ENCODE data around the gene GADL1.

GADL1 gene

DNA sequence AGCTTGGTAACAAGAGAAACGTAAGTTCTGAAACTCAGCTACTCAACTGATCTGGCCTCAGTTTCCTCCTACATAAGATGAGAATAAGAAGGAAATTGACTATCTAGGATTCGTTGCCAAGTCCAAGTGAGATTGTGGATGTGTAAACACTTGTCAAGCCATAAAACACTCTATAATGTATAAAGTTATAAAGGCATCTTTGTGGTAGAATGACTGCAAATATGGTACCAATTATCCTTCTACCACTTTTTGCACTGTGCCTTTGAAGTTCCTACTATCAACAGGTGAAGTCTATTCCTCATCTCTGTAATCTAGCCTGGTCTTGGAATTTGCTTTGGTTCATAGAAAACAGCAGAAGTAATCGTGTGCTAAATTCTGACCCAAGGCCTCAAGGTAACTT is 138.2 kb downstream of the GADL1 start:
- Histone ChIP-seq H3K27me3 (ENCODE audit: low read depth) (no peaks in the 10 kb centered on the region), H3K4me3 (no peak overlapping the region), H3K9me3 (no peaks in the 10 kb centered on the region; the same call in 1 of the 2 replicates), H3K36me3 (replicated peaks) (no peaks in the 10 kb centered on the region), H3K4me1 (peaks cover 3% of the 10 kb centered on the region)
- DNase-seq (ENCODE audit: low spot score in 2 of 2), result no peak
- in situ Hi-C loops (cut with MboI; ENCODE audit: low sequenced_read_pairs), result no loop called here

DNA sequence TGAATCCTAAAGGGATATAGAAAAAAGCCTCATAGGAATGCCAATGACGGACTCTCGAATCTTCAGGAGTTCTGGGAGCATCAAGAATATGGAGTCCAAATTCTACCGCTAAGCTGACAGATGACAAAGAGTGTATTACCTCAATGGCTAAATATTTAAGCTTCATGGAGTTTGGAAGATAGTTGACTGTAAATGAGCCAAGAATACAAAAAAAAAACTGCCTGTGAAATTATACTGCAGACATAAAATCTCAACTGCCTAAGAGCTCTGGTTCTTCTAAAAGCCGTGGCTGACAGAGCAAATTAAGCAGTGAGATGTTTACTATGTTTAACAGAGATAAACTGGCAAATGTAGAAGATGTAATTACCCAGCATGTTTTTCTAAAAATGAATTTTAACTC is 140.0 kb downstream of the GADL1 start:
- in situ Hi-C loops (cut with MboI; ENCODE audit: low sequenced_read_pairs), result no loop called here
- Histone ChIP-seq H3K4me1 (peaks cover 17% of the 10 kb centered on the region), H3K4me3 (no peak overlapping the region), H3K27me3 (ENCODE audit: low read depth) (no peaks in the 10 kb centered on the region), H3K9me3 (no peaks in the 10 kb centered on the region; the same call in 1 of the 2 replicates), H3K36me3 (replicated peaks) (no peaks in the 10 kb centered on the region)
- no peak for DNase-seq (ENCODE audit: low spot score in 2 of 2)

DNA sequence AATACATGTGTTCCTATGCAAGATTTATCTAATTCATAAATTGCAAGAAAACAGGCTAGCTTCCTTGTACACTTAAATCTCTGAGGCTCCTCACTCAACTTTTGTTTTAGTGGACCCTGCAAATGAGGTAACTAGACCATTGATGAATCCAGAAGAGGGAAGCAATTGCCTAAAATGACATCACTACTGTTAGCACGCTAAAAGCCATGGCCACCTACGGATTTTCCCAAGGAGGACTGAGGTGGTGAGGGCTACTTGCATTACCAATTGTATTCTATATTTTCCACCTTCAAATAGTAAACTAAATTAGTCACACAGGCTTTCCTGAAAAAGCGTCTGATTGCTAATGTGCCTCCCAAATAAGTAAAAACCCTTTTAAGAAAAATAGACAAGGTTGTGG is 140.7 kb downstream of the GADL1 start:
- no peaks in the 10 kb centered on the region for H3K36me3 ChIP-seq (replicated peaks)
- in situ Hi-C loops (cut with MboI; ENCODE audit: low sequenced_read_pairs), result no loop called here
- H3K27me3 ChIP-seq (ENCODE audit: low read depth), result no peaks in the 10 kb centered on the region
- H3K9me3 ChIP-seq, result no peaks in the 10 kb centered on the region; the same call in 1 of the 2 replicates
- H3K4me3 ChIP-seq, result no peak overlapping the region
- H3K4me1 ChIP-seq, result peaks cover 20% of the 10 kb centered on the region
- DNase-seq (ENCODE audit: low spot score in 2 of 2), result no peak

DNA sequence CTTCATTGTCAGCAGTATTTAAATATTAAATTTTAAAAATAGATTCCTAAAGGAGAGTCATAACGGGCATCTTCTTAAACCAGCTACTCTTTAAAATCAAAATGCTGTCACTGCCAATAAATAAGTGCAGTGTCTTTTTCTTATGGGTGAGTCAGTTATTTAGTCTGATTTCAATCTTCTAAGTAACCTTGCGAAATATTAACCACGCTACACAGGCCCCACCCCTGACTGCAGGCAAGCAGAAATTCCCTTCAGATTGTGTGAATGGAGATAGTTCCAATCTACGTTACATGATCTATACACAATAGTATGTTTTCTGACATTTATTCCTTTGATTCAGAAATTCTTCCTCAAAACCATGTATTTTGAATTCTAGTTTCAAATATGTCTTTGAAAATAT is 141.5 kb downstream of the GADL1 start:
- H3K4me3 ChIP-seq, result no peak overlapping the region
- no peaks in the 10 kb centered on the region for H3K36me3 ChIP-seq (replicated peaks)
- H3K4me1 ChIP-seq, result peaks cover 20% of the 10 kb centered on the region
- no peaks in the 10 kb centered on the region for H3K27me3 ChIP-seq (ENCODE audit: low read depth)
- DNase-seq (ENCODE audit: low spot score in 2 of 2), result no peak
- in situ Hi-C loops (cut with MboI; ENCODE audit: low sequenced_read_pairs), result no loop called here
- H3K9me3 ChIP-seq, result no peaks in the 10 kb centered on the region; the same call in 1 of the 2 replicates

DNA sequence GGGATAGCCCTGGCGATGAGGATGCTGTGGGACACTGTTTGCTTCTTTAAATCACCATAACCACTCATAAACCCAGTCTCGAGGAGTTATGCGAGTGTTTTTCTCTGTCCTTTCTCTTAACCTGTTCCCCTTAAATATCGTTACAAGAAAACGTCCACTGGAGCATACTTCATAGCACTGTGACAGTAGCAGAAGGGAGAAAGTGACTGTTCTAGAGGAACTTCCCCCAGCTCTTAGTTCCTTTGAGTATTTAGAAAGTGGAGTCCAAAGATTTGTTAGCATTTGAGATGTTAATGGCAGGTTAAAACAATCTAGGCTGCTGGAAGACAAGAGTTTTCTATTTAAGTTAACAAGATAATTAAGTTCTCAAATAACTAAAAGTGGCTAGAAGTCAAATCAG is 142.0 kb downstream of the GADL1 start:
- in situ Hi-C loops (cut with MboI; ENCODE audit: low sequenced_read_pairs), result no loop called here

DNA sequence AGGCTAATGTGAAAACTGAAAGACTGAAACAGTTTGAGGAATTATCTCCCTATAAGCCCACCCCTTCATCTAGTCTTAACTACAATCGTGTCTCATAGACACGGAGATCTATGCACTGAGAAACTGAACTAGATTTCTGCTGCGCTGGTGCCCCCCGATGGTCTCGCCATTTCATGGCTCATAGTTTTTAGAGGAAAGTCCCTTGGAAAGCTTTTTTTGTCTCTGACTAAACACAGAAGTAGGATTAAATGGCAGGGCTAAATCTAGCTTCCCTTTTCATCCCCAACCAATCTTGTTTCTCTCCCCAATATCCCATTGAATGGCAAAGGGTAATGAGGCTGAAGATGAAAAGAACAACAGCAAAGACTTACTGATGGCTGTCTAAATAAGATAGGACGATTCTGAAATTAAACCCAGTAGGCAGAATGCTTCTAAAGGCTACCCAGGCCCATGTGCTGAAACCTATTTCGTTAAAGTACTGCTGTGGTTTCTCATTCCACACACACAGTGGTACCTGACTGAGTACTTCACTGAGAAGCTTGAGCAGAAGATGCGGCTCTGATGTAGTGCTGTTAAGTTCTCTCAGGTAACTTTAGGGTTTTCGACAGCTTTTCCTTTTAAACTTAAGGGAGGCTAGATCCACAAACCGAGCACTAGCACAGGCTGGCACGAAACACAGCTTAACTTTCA is 142.7 kb downstream of the GADL1 start:
- no peak overlapping the region for H3K4me3 ChIP-seq
- H3K4me1 ChIP-seq, result peaks cover 20% of the 10 kb centered on the region
- H3K36me3 ChIP-seq (replicated peaks), result no peaks in the 10 kb centered on the region
- peak; percentile 42 to 62 for DNase-seq (ENCODE audit: low spot score in 2 of 2)
- in situ Hi-C loops (cut with MboI; ENCODE audit: low sequenced_read_pairs), result no loop called here
- no peaks in the 10 kb centered on the region; the same call in 1 of the 2 replicates for H3K9me3 ChIP-seq
- H3K27me3 ChIP-seq (ENCODE audit: low read depth), result no peaks in the 10 kb centered on the region

More for the DNA sequence above, 142.0 kb downstream of the GADL1 start:
- H3K4me1 ChIP-seq, result peaks cover 20% of the 10 kb centered on the region
- no peaks in the 10 kb centered on the region for H3K36me3 ChIP-seq (replicated peaks)
- H3K9me3 ChIP-seq, result no peaks in the 10 kb centered on the region; the same call in 1 of the 2 replicates
- H3K4me3 ChIP-seq, result no peak overlapping the region
- no peaks in the 10 kb centered on the region for H3K27me3 ChIP-seq (ENCODE audit: low read depth)
- DNase-seq (ENCODE audit: low spot score in 2 of 2), result no peak

DNA sequence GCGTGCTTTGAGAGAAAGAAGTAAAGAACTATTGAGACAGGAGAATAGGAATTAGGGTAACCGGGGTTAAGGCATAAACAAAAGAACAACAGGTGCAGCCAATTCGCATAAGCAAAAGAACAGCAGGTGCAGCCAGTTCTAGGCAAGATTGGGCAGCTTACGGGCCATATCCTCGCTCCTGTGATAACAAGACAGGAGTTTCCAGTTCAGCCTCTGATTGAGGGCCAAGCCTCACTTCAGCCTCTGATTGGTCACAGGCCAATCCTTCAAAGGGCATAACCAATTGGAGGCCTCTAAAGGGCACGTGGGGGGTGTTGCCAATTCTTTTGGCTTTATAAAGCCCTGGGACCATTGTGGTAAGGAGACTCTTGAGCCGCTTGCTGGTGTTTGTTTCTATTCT is 143.5 kb downstream of the GADL1 start:
- Histone ChIP-seq H3K4me3 (no peak overlapping the region), H3K36me3 (replicated peaks) (no peaks in the 10 kb centered on the region), H3K9me3 (no peaks in the 10 kb centered on the region; the same call in 1 of the 2 replicates), H3K27me3 (ENCODE audit: low read depth) (no peaks in the 10 kb centered on the region), H3K4me1 (peaks cover 20% of the 10 kb centered on the region)
- peak; percentile 77 for DNase-seq (ENCODE audit: low spot score in 2 of 2)
- in situ Hi-C loops (cut with MboI; ENCODE audit: low sequenced_read_pairs), result no loop called here

DNA sequence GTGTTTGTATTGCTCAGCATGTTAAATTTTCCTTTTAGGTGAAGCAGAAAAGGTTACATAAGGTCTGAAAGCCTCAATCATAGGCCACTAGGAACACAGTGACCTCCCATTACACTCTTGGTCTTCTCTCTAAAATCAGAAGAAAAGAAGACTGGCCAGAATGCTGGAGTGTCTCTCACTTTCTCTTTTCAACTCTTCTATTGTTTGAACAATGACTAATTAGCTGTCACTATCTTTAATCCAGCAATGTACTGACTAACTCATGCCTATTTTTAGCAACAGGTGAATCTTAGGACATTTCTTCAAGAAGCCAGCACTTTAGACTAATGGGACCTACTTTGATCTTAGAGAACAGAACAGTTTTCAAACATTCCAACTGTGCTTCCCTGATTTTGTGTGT is 145.2 kb downstream of the GADL1 start:
- Histone ChIP-seq H3K4me1 (peaks cover 20% of the 10 kb centered on the region), H3K36me3 (replicated peaks) (no peaks in the 10 kb centered on the region), H3K9me3 (no peaks in the 10 kb centered on the region; the same call in 1 of the 2 replicates), H3K4me3 (no peak overlapping the region), H3K27me3 (ENCODE audit: low read depth) (no peaks in the 10 kb centered on the region)
- in situ Hi-C loops (cut with MboI; ENCODE audit: low sequenced_read_pairs), result no loop called here
- DNase-seq (ENCODE audit: low spot score in 2 of 2), result no peak

DNA sequence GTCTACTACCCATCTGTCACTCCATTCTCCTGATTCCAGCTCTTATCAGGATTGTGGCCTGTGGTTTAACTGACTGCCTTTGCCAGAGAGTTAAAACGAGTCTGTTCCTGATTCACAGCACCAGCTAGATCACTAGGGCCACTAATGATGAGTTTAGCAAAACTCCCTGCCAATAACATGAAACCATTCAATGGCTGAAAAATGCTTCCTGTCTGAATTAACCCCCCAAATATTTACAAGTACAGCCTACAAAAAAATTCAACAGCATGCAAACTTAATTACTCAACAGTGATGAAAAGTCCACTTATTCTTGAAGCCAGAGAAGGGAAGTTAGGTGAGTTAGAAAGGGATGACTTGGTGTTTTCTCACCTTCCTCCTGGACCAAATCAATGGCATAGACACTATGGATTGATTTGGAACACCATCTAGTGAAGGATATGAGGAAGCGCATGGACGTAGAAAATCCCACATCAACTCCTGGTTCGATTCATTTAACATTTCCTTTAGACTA is 146.6 kb downstream of the GADL1 start:
- Histone ChIP-seq H3K4me3 (no peak overlapping the region), H3K36me3 (replicated peaks) (no peaks in the 10 kb centered on the region), H3K27me3 (ENCODE audit: low read depth) (no peaks in the 10 kb centered on the region), H3K4me1 (peaks cover 20% of the 10 kb centered on the region), H3K9me3 (no peaks in the 10 kb centered on the region; the same call in 1 of the 2 replicates)
- DNase-seq (ENCODE audit: low spot score in 2 of 2), result peak; percentile 16 to 50
- in situ Hi-C loops (cut with MboI; ENCODE audit: low sequenced_read_pairs), result no loop called here

DNA sequence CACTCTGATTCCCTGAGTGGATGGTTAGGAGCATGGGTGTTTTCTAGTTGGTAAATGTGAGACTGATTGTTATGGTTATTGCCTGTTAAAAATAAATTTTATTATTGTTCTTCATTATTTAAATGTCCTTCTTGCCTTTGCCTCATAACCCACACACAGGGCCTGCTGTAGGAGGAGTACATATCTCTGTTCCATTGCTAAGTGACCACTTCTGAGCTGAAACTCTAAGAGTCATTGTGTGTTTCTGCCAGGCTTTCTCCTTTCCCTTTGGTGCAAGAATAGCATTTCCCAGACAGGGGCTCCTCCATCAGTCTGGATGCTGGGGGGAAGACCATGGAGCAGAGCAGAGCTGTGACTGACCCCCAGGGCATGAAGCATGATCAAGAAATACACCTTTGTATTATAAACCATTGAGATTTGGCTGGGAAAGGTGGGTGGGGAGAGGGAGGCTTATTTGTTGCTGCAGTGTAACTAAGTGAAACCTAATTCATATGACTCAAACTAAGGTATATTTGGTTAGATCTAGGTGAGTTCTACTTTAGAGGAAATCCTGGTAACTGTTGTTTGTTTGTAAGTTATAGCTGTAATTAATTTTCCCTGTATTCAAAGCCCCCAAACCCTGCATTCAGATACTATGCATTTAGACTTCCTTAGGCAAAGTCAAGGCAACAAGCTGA is 150.7 kb downstream of the GADL1 start:
- in situ Hi-C loops (cut with MboI; ENCODE audit: low sequenced_read_pairs), result no loop called here
- H3K4me3 ChIP-seq, result no peak overlapping the region
- no peak for DNase-seq (ENCODE audit: low spot score in 2 of 2)
- H3K27me3 ChIP-seq (ENCODE audit: low read depth), result no peaks in the 10 kb centered on the region
- no peaks in the 10 kb centered on the region for H3K9me3 ChIP-seq
- H3K36me3 ChIP-seq (replicated peaks), result no peaks in the 10 kb centered on the region
- H3K4me1 ChIP-seq, result no peaks in the 10 kb centered on the region; the same call in 1 of the 2 replicates

DNA sequence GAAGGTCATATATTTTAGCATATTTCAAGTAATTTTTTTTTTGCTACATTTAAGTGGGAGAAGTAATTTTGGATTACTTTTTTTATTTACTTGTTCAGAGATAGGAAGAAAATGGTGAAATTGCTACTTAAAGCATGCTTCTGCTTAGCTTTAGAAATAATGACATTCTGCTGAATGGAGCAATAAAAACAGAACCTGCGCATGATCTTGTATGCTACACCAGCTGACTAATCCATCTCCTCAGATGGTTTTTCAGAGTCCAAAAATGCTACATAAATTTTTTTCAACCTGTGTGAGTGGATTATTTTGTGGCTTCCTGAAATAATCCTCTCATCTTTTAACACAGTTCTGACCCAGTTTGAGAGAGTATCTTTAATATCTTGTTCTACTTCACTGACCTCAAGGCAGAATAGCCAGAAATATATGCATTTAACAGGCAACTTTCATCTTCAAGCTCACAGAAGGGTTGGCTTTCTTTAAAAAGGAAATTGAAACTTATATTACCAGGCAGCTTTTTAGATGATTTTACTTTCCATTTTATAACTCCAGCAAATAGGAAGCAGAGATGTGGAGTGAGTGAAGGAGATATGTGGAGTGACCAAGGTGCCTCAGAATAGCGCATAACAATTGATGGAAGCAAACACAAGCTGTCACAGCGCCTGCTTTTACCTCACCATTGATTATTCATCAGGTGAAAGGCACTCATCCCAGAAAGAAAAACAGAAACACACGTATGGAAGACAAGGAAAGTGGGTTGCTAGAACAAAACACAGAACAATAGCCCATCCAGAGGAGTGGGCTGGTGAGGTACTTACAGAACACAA is 151.5 kb downstream of the GADL1 start:
- Histone ChIP-seq H3K27me3 (ENCODE audit: low read depth) (no peaks in the 10 kb centered on the region), H3K4me1 (peaks cover 2% of the 10 kb centered on the region; the same call in 1 of the 2 replicates), H3K4me3 (no peak overlapping the region), H3K9me3 (no peaks in the 10 kb centered on the region), H3K36me3 (replicated peaks) (no peaks in the 10 kb centered on the region)
- DNase-seq (ENCODE audit: low spot score in 2 of 2), result no peak
- in situ Hi-C loops (cut with MboI; ENCODE audit: low sequenced_read_pairs), result no loop called here

DNA sequence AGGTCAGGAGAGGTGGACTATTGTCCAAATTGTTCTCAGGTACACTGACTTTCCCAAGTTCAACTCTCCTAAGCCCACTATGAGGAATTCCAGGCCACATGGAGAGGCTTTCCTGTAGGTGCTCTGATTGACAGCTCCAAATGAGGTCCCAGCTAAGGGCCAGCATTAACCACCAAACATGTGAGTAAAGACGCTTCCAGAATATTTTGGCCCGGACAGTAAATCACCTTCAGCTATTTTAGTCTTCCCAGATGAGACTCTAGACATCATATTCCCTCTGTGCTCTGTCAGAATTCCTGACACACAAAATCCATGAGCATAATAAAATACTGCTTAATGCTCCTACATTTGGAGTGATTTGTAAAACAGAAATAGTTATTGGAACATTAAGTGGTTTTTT is 152.6 kb downstream of the GADL1 start:
- H3K36me3 ChIP-seq (replicated peaks), result no peaks in the 10 kb centered on the region
- no peaks in the 10 kb centered on the region for H3K27me3 ChIP-seq (ENCODE audit: low read depth)
- H3K4me3 ChIP-seq, result no peak overlapping the region
- peaks cover 7% of the 10 kb centered on the region; the same call in 1 of the 2 replicates for H3K4me1 ChIP-seq
- in situ Hi-C loops (cut with MboI; ENCODE audit: low sequenced_read_pairs), result no loop called here
- no peaks in the 10 kb centered on the region; the same call in 1 of the 2 replicates for H3K9me3 ChIP-seq
- DNase-seq (ENCODE audit: low spot score in 2 of 2), result no peak

DNA sequence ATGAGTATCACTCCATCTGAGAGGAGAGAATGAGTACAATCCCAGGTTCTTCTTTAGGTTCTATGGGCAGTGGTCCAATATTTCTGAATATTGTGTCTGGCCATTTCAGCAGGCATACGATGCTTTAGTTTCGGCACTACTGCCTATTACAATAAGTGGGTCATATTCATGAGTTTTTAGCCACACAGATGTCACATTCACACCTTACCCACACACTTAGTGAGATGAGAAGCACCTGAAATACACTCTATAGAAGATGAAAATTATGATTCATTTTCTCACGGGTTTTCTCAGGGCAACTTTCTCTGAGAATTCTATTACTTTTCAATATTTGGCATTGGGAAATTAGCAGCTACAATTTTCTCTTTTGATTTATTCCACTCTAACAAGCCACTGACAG is 155.9 kb downstream of the GADL1 start:
- H3K4me3 ChIP-seq, result no peak overlapping the region
- H3K4me1 ChIP-seq, result peaks cover 8% of the 10 kb centered on the region
- no peak for DNase-seq (ENCODE audit: low spot score in 2 of 2)
- no peaks in the 10 kb centered on the region; the same call in 1 of the 2 replicates for H3K9me3 ChIP-seq
- H3K27me3 ChIP-seq (ENCODE audit: low read depth), result no peaks in the 10 kb centered on the region; the same call in 1 of the 2 replicates
- H3K36me3 ChIP-seq (replicated peaks), result no peaks in the 10 kb centered on the region
- in situ Hi-C loops (cut with MboI; ENCODE audit: low sequenced_read_pairs), result no loop called here

All from HAP-1 (cell line).